Measurements from ENCODE around the gene AHR. TPM values are rescaled to one million over a fixed set of nuclear protein-coding genes. Genes with fewer than 3 reads are reported as not detected.
"Not testable (repeated sequence)": the region's sequence is repeated elsewhere in the genome, so short reads cannot be mapped to it uniquely, and the experiment has no call there.

The AHR gene
- total and polyA plus RNA-seq, 4 donors: 22.8 to 413 (median 67.5) TPM

- Histone ChIP-seq H3K9ac (ENCODE audit: insufficient read depth in 1 of 2, low read length in 2 of 2) (no peak overlapping the region), H3K27me3 (ENCODE audit: control insufficient read depth in 3 of 3, insufficient read depth in 3 of 3, low read length in 2 of 3) (no peaks in the 10 kb centered on the region), H3K36me3 (ENCODE audit: control insufficient read depth in 4 of 4, insufficient read depth in 4 of 4, low read length in 4 of 4) (no peaks in the 10 kb centered on the region), H3K4me1 (ENCODE audit: control insufficient read depth in 5 of 5, insufficient read depth in 5 of 5, low read length in 5 of 5) (peaks cover 0 to 25% (median 3%) of the 10 kb centered on the region in 5 donors), H3K4me3 (no peak overlapping the region), H3K9me3 (ENCODE audit: control insufficient read depth in 4 of 4, insufficient read depth in 3 of 4, low read length in 3 of 4) (no peaks in the 10 kb centered on the region), H3K27ac (ENCODE audit: low read depth in 1 of 2, low read length in 1 of 2) (no peak overlapping the region)
- DNase-seq: peak in 1 of 3 donors; percentile 45
- WGBS, 2 donors: 63 to 82% methylated on average over 5 of the region's 5 CpGs
- no peak for ATAC-seq (ENCODE audit: insufficient read depth, low FRiP score)
- no peak for TF ChIP-seq CTCF (IDR thresholded peaks at IDR 0.05; ENCODE audit: control extremely low read depth, extremely low read depth)
Measured at GRCh38 chr7:17374654-17375053, 76.2 kb downstream of the AHR start.

- Histone ChIP-seq H3K9ac (ENCODE audit: insufficient read depth in 1 of 2, low read length in 2 of 2) (no peak overlapping the region), H3K4me3 (no peak overlapping the region), H3K4me1 (ENCODE audit: control insufficient read depth in 5 of 5, insufficient read depth in 5 of 5, low read length in 5 of 5) (peaks cover 0 to 6% (median 0%) of the 10 kb centered on the region in 5 donors), H3K9me3 (ENCODE audit: control insufficient read depth in 4 of 4, insufficient read depth in 3 of 4, low read length in 3 of 4) (no peaks in the 10 kb centered on the region), H3K36me3 (ENCODE audit: control insufficient read depth in 4 of 4, insufficient read depth in 4 of 4, low read length in 4 of 4) (no peaks in the 10 kb centered on the region), H3K27me3 (ENCODE audit: control insufficient read depth in 3 of 3, insufficient read depth in 3 of 3, low read length in 2 of 3) (no peaks in the 10 kb centered on the region), H3K27ac (ENCODE audit: low read depth in 1 of 2, low read length in 1 of 2) (no peak overlapping the region)
- DNase-seq (no peak), ATAC-seq (ENCODE audit: insufficient read depth, low FRiP score) (no peak)
- 72 to 81% methylated on average over 1 of the region's 1 CpG for WGBS, 2 donors
- TF ChIP-seq CTCF (IDR thresholded peaks at IDR 0.05; ENCODE audit: control extremely low read depth, extremely low read depth): no peak
Measured at GRCh38 chr7:17376595-17376994, 78.1 kb downstream of the AHR start.

DNA sequence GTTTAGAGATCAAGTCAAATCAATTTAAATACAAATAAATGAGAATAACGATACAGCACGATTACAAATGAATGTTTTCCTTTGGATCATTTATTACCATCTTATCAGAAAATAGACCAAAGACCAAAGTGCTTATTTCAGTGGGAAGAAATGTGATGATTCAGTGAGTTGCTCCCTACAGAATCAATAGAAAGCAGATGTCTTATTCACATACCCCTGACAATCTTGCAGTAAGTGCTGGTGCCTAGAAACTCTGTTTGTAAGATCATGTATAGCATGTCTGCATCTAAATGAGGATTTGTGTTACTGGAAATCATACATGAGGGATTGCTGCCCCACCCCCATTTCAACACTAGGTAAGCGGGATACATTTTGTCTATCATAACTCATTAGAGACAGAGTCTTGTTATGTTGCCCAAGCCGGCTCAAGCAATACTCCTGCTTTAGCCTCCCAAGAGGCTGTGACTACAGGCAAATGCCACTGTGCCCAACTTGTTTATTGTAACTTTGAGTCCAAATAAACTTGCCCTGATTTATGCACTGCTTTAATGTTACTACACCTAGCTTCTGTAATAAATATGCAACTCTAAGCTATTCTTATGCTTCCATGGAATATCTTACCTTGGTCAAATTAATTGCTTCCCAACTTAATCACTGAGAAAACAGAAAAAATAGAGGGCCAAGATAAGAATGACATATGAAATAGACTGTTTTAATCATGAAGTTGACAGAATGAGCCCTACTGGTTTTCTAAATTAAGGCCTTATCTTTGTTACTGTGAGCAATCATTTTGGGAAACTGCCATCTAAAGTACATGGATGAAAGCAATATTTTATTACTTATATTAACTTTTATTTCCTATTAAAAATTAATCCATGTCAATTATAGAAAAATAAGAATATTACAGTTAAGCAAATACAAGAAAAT, 82.5 kb downstream of the AHR start:
- ATAC-seq (ENCODE audit: insufficient read depth, low FRiP score) (no peak), DNase-seq (no peak)
- no peak overlapping the region for H3K9ac ChIP-seq (ENCODE audit: insufficient read depth in 1 of 2, low read length in 2 of 2)
- no peaks in the 10 kb centered on the region for H3K36me3 ChIP-seq (ENCODE audit: control insufficient read depth in 4 of 4, insufficient read depth in 4 of 4, low read length in 4 of 4)
- no peaks in the 10 kb centered on the region for H3K4me1 ChIP-seq (ENCODE audit: control insufficient read depth in 5 of 5, insufficient read depth in 5 of 5, low read length in 5 of 5)
- H3K27ac ChIP-seq (ENCODE audit: low read depth in 1 of 2, low read length in 1 of 2): no peak overlapping the region
- no peak overlapping the region for H3K4me3 ChIP-seq
- TF ChIP-seq CTCF (IDR thresholded peaks at IDR 0.05; ENCODE audit: control extremely low read depth, extremely low read depth): no peak
- no peaks in the 10 kb centered on the region for H3K9me3 ChIP-seq (ENCODE audit: control insufficient read depth in 4 of 4, insufficient read depth in 3 of 4, low read length in 3 of 4)
- WGBS, 2 donors: 94 to 96% methylated on average over 4 of the region's 4 CpGs
- H3K27me3 ChIP-seq (ENCODE audit: control insufficient read depth in 3 of 3, insufficient read depth in 3 of 3, low read length in 2 of 3): no peaks in the 10 kb centered on the region

DNA sequence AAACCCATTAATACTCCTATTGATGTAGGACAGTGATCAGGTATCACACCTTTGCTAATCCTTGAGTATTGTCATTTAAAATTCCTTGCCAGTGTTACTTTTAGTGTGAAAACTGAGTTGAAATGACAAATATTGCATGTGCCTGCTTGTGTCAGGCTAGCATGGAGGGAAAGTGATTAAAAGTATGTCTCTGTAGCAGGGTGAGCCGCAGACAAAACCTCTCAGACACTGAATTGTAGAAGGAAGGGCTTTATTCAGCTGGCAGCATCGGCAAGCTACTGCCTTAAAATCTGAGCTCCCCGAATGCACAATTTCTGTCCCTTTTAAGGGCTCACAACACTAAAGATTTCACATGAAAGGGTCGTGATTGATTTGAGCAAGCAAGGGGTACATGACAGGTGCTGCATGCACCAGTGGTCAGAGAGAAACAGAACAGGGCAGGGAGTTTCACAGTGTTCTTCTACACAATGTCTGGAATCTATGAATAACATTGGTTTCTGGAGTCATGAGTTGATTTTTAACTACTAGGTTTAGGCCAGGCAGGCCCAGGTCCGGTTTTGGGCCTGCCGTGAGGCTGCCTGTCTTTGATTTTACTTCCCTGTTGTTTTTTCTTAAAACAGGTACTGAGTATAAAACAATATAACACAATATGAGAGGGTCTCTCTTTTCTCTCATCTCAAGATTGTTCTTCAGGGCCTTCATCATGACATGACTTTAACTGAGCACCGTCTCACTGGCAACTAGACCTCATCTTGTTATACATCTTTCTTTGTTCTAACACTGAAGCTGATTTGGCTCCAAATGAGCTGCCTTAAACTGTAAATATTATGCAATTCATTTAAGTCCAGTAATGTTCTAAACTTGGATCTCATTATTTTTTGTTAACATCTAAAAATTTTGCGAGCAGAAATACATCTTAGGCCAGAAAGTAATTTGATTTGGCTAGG, 84.2 kb downstream of the AHR start:
- not testable (repeated sequence) for ATAC-seq (ENCODE audit: insufficient read depth, low FRiP score); DNase-seq; H3K27ac ChIP-seq (ENCODE audit: low read depth in 1 of 2, low read length in 1 of 2); H3K36me3 ChIP-seq (ENCODE audit: control insufficient read depth in 4 of 4, insufficient read depth in 4 of 4, low read length in 4 of 4); H3K27me3 ChIP-seq (ENCODE audit: control insufficient read depth in 3 of 3, insufficient read depth in 3 of 3, low read length in 2 of 3); H3K9ac ChIP-seq (ENCODE audit: insufficient read depth in 1 of 2, low read length in 2 of 2); H3K4me3 ChIP-seq; H3K4me1 ChIP-seq (ENCODE audit: control insufficient read depth in 5 of 5, insufficient read depth in 5 of 5, low read length in 5 of 5); H3K9me3 ChIP-seq (ENCODE audit: control insufficient read depth in 4 of 4, insufficient read depth in 3 of 4, low read length in 3 of 4)
- WGBS, 2 donors: 83 to 89% methylated on average over 8 of the region's 8 CpGs

Data from lung (tissue), 12 donors.